Measurements from ENCODE around the gene PTCH2.

DNA sequence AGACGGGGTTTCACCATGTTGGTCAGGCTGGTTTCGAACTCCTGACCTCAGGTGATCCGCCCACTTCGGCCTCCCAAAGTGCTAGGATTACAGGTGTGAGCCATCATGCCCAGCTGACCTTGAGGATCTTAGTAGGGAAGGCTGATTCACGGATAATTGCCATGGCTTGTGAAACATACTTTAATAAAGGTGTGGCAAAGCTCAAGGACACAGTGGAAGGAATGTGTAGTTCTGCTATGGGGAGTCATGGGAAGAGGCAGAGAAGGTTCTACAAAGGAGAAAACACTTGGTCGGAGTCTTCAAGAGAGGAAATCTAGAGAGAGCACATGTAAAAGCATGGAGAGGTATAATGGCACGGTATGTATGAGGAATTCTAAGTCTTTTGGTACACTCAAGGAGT lies 12.7 kb upstream of the PTCH2 start:
- TF ChIP-seq CREM (IDR thresholded peaks at IDR 0.05) (no peak), CREM (CRISPR knock-in tag; IDR thresholded peaks at IDR 0.05) (no peak), CTCF (CRISPR knock-in tag; IDR thresholded peaks at IDR 0.05) (no peak), CREB1 (IDR thresholded peaks at IDR 0.05) (no peak), CREB1 (CRISPR knock-in tag; IDR thresholded peaks at IDR 0.05) (no peak), NCOA5 (CRISPR knock-in tag; IDR thresholded peaks at IDR 0.05) (no peak), POLR2AphosphoS5 (IDR thresholded peaks at IDR 0.05; ENCODE audit: low read depth, low read length) (no peak), ZNF772 (CRISPR knock-in tag; IDR thresholded peaks at IDR 0.05) (no peak), RAD21 (CRISPR knock-in tag; IDR thresholded peaks at IDR 0.05) (no peak), ZNF616 (CRISPR knock-in tag; IDR thresholded peaks at IDR 0.05; ENCODE audit: low read depth) (no peak), MEIS1 (CRISPR knock-in tag; IDR thresholded peaks at IDR 0.05; ENCODE audit: borderline replicate concordance) (no peak), TAF1 (CRISPR knock-in tag; IDR thresholded peaks at IDR 0.05) (no peak), FOXA3 (CRISPR knock-in tag; IDR thresholded peaks at IDR 0.05) (no peak), ARID2 (CRISPR knock-in tag; IDR thresholded peaks at IDR 0.05; ENCODE audit: borderline replicate concordance) (no peak), SMAD1 (CRISPR knock-in tag; IDR thresholded peaks at IDR 0.05; ENCODE audit: borderline replicate concordance, low read depth) (no peak)
- TF ChIP-seq, protein P1, sequence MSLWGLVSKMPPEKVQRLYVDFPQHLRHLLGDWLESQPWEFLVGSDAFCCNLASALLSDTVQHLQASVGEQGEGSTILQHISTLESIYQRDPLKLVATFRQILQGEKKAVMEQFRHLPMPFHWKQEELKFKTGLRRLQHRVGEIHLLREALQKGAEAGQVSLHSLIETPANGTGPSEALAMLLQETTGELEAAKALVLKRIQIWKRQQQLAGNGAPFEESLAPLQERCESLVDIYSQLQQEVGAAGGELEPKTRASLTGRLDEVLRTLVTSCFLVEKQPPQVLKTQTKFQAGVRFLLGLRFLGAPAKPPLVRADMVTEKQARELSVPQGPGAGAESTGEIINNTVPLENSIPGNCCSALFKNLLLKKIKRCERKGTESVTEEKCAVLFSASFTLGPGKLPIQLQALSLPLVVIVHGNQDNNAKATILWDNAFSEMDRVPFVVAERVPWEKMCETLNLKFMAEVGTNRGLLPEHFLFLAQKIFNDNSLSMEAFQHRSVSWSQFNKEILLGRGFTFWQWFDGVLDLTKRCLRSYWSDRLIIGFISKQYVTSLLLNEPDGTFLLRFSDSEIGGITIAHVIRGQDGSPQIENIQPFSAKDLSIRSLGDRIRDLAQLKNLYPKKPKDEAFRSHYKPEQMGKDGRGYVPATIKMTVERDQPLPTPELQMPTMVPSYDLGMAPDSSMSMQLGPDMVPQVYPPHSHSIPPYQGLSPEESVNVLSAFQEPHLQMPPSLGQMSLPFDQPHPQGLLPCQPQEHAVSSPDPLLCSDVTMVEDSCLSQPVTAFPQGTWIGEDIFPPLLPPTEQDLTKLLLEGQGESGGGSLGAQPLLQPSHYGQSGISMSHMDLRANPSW (CRISPR knock-in tag; IDR thresholded peaks at IDR 0.05; ENCODE audit: borderline replicate concordance) = no peak

All from HepG2 (cell line).